ENCODE results near the gene IQCK.

IQCK gene

DNA sequence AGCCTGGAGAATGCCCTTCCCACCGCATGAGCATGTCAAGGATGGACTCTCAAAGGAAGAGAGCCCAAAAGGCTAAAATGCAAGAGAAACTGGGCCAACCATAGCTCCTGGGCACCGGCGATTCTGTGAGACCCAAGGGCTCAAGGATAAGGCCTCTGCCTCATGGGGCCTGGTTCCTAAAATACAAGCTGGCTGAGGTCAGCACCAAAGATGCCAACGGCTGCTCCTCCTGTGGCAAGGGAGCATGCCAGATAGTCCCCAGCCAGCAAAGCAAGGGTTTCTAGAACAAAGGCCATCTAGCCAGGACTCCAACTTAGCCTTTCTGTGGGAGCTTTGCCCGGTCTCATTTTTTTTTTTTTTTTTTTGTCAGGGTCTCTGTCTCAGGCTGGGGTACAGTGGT lies 146.5 kb downstream of the IQCK start:
- TF ChIP-seq, protein P1, sequence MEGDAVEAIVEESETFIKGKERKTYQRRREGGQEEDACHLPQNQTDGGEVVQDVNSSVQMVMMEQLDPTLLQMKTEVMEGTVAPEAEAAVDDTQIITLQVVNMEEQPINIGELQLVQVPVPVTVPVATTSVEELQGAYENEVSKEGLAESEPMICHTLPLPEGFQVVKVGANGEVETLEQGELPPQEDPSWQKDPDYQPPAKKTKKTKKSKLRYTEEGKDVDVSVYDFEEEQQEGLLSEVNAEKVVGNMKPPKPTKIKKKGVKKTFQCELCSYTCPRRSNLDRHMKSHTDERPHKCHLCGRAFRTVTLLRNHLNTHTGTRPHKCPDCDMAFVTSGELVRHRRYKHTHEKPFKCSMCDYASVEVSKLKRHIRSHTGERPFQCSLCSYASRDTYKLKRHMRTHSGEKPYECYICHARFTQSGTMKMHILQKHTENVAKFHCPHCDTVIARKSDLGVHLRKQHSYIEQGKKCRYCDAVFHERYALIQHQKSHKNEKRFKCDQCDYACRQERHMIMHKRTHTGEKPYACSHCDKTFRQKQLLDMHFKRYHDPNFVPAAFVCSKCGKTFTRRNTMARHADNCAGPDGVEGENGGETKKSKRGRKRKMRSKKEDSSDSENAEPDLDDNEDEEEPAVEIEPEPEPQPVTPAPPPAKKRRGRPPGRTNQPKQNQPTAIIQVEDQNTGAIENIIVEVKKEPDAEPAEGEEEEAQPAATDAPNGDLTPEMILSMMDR (IDR thresholded peaks at IDR 0.05; ENCODE audit: low read depth, low read length, missing control alignments): no peak
- DNase-seq (ENCODE audit: extremely low read depth, low read depth): no peak
- no peak overlapping the region for H3K4me3 ChIP-seq (replicated peaks; ENCODE audit: low read depth, low read length)

DNA sequence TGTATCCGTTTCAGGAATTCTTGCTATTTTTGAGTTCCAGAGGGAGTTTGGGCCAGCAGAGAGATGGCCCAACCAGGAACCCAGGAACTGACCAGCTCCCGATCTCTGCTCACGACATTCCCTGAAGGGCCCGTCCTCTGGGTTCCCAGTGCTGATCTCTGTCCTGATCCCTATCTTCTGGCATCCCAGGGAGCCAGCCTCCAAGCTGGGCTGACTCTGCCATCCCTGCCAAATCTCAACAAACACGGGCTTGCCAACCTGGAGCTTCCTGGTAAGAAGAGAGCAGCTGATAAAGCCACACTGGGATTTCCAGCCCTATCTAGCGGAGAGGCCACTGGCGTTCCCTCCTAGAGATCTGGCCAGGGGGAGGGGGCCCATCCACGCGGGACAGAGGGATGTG lies 150.3 kb downstream of the IQCK start:
- DNase-seq (ENCODE audit: extremely low read depth, low read depth): no peak
- TF ChIP-seq, protein P1 (IDR thresholded peaks at IDR 0.05; ENCODE audit: low read depth, low read length, missing control alignments): no peak
- H3K4me3 ChIP-seq (replicated peaks; ENCODE audit: low read depth, low read length): no peak overlapping the region

DNA sequence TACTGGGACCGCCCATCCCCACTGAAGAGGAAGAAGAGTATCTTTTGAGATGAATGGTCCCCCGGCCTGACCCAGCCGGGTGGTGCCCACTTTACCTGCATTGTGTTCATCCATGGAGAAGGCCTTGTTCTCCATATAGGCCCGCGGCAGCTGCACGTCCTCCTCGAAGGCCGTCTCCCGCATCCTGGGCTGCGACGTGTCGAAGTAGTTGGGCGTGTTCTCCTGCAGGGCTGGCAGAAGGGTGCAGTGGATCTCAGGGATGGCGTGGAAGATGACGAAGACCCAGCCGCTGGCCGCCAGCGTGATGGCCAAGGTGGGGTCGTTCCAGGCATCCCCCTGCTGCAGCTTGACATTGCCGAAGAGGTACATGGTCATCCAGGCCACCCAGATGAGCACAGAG lies 153.7 kb downstream of the IQCK start:
- TF ChIP-seq, protein P1 (IDR thresholded peaks at IDR 0.05; ENCODE audit: low read depth, low read length, missing control alignments): no peak
- DNase-seq (ENCODE audit: extremely low read depth, low read depth): no peak
- H3K4me3 ChIP-seq (replicated peaks; ENCODE audit: low read depth, low read length): no peak overlapping the region

DNA sequence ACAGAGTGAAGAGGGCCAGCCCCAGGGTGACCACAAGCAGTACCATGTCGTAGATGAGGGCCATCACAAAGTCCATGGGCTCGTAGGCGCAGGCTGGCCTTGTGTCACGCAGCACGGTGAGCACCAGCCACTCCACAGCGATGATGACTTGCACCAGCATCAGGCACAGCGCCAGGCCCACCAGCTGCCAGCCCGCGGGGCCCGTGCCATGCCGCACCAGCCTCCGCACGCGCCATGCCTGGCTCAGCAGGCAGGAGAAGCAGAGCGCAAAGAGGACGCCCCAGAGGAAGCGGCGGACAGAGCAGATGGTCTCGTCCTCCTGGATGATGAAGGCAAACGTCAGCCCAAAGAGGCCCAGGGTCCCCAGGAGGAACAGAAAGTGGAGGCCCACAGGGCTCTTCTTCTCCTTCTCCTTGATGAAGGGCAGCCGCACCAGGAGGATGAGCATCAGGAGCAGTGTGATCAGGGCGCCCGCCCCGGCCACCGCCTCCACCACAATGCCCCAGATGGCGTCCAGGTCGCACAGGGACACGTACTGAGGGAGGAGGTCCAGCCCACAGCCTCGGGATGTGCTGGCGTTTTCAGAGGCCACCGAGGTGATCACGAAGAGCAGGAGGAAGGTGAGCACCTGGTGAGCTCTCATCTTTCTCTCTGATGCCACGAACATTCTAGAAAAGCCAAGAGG lies 154.2 kb downstream of the IQCK start:
- TF ChIP-seq, protein P1 (IDR thresholded peaks at IDR 0.05; ENCODE audit: low read depth, low read length, missing control alignments): no peak
- no peak overlapping the region for H3K4me3 ChIP-seq (replicated peaks; ENCODE audit: low read depth, low read length)
- DNase-seq (ENCODE audit: extremely low read depth, low read depth): no peak

DNA sequence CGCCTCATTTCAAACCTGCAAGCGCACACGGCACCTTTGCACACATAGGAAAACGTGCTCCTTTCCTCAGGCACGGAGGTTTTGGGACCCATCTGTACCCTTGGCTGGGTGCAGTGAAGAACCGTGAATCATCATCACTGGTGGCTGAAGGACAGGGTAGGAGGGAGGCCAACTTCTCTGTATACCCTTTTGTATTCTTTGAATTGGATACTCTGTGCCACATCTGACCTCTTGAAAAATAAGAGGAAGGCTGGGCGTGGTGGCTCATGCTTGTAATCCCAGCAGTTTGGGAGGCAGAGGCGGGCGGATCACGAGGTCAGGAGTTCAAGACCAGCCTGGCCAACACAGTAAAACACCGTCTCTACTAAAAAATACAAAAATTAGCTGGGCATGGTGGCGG lies 154.9 kb downstream of the IQCK start:
- DNase-seq (ENCODE audit: extremely low read depth, low read depth): no peak
- H3K4me3 ChIP-seq (replicated peaks; ENCODE audit: low read depth, low read length): no peak overlapping the region
- TF ChIP-seq, protein P1 (IDR thresholded peaks at IDR 0.05; ENCODE audit: low read depth, low read length, missing control alignments): no peak

DNA sequence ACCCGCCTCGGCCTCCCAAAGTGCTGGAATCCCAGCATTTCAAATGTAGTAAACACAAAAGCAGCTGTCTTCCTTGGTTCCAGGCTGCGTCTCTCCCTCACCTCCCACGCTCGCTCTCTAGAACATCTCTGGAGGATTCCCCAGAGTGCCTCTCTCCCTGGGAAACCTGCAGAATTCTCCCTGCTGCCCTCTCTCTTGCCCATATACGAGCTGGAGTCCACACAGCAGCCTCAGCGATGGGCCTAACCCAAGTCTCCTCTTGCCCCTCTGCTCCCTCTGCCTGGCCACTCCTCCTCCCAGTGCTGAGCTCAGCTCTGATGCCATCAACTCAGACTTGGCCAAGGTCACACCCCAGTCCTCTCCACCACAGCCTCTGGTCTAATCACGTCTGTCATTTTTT lies 156.0 kb downstream of the IQCK start:
- no peak overlapping the region for H3K4me3 ChIP-seq (replicated peaks; ENCODE audit: low read depth, low read length)
- TF ChIP-seq, protein P1 (IDR thresholded peaks at IDR 0.05; ENCODE audit: low read depth, low read length, missing control alignments): no peak
- no peak for DNase-seq (ENCODE audit: extremely low read depth, low read depth)

All from HFF-Myc (cell line).